NCI-H187 treated with DMSO at 0.1 percent for 48 hours (cell line): ENCODE data around the gene SEMA3D.

Experiments
- DNase-seq: peaks from one replicate; lab custom pipeline; 2025; lab: John Stamatoyannopoulos, UW

Gene SEMA3D

GRCh38 chr7:85184599-85185423 is 2.0 kb downstream of the SEMA3D start:
- DNase-seq, result no peak

- DNase-seq, result no peak
Measured at GRCh38 chr7:85183296-85183695, 3.6 kb downstream of the SEMA3D start.

GRCh38 chr7:85178531-85179298 is 8.1 kb downstream of the SEMA3D start:
- no peak for DNase-seq

GRCh38 chr7:85177316-85177715 is 9.5 kb downstream of the SEMA3D start:
- DNase-seq, result no peak

GRCh38 chr7:85176197-85176596 is 10.7 kb downstream of the SEMA3D start:
- DNase-seq, result no peak

- no peak for DNase-seq
Measured at GRCh38 chr7:85175217-85175616, 11.6 kb downstream of the SEMA3D start.

- DNase-seq, result no peak
Measured at GRCh38 chr7:85172530-85172941, 14.3 kb downstream of the SEMA3D start.

- no peak for DNase-seq
Measured at GRCh38 chr7:85167636-85168035, 19.2 kb downstream of the SEMA3D start.

GRCh38 chr7:85165263-85165662 is 21.6 kb downstream of the SEMA3D start:
- DNase-seq, result no peak

GRCh38 chr7:85164376-85164775 is 22.5 kb downstream of the SEMA3D start:
- DNase-seq, result no peak

GRCh38 chr7:85162721-85163120 is 24.1 kb downstream of the SEMA3D start:
- no peak for DNase-seq

GRCh38 chr7:85160223-85160622 is 26.6 kb downstream of the SEMA3D start:
- DNase-seq, result no peak

- no peak for DNase-seq
Measured at GRCh38 chr7:85159003-85159402, 27.9 kb downstream of the SEMA3D start.

GRCh38 chr7:85156661-85157208 is 30.1 kb downstream of the SEMA3D start:
- DNase-seq, result no peak

GRCh38 chr7:85154282-85154937 is 32.4 kb downstream of the SEMA3D start:
- no peak for DNase-seq

GRCh38 chr7:85153715-85154114 is 33.1 kb downstream of the SEMA3D start:
- DNase-seq, result no peak

GRCh38 chr7:85150624-85151023 is 36.2 kb downstream of the SEMA3D start:
- no peak for DNase-seq

GRCh38 chr7:85144771-85145170 is 42.1 kb downstream of the SEMA3D start:
- no peak for DNase-seq

- no peak for DNase-seq
Measured at GRCh38 chr7:85135977-85136376, 50.9 kb downstream of the SEMA3D start.

GRCh38 chr7:85133560-85133959 is 53.3 kb downstream of the SEMA3D start:
- no peak for DNase-seq

GRCh38 chr7:85133006-85133405 is 53.9 kb downstream of the SEMA3D start:
- DNase-seq, result no peak

GRCh38 chr7:85130702-85131101 is 56.2 kb downstream of the SEMA3D start:
- no peak for DNase-seq
